Measurements from ENCODE around the gene KCNJ3. TPM values are rescaled to one million over a fixed set of nuclear protein-coding genes. Genes with fewer than 3 reads are reported as not detected.

KCNJ3 gene
- total RNA-seq, 3 donors from 2014 or later = 0.29 to 0.54 (median 0.38) TPM

DNA sequence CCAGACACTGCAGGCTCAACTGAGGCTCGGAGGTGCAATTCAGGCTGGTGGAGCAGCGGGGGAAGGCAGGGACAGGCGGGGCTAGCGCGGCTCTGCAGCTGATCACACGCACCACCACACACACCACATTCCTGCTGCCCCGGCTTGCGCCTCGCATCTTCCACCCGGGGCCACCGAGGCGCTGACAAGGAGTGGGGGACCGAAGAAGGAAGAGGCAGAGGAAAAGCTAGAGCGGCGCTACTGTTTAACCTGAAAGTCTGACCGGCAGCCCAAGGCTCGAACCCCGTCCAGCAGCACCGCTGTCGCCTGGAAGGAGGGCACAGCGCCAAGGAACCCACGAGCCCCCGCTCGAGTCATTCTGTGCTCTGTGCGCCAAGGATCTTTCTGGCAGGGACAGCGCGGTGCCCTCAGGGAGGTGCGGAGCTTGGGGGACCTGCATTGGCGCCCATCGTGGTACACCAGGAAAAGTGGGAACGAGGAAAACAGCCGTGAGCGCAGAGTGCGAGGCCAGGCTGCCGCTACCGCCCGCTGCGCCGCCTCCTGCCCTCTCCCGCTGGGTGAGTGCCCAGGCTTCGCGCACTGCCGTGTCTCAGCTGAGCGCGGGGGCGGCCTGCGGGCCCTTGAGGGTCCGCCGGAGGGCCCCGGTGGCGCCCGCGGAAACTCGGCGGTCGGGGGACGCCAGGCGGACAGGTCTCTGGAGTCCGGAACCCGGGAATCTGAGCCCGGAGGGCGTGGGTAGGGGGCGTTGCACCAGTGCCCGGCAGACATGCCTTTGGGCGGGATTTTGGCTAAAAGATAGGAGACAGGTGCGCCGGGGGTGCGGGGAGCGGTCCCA lies 860 bp upstream of the KCNJ3 start:
- Histone ChIP-seq H3K9me3 (no peaks in the 10 kb centered on the region), H3K36me3 (ENCODE audit: low read depth) (no peaks in the 10 kb centered on the region), H3K4me1 (ENCODE audit: low read depth) (peaks cover 20% of the 10 kb centered on the region), H3K4me3 (no peak overlapping the region)
- peak; percentile 78 for ATAC-seq
- intact Hi-C loops (cut with DNase I, micrococcal nuclease) = no loop called here
- DNase-seq = peak in 2 of 3 donors; percentile 47 to 51
- TF ChIP-seq, protein P1, sequence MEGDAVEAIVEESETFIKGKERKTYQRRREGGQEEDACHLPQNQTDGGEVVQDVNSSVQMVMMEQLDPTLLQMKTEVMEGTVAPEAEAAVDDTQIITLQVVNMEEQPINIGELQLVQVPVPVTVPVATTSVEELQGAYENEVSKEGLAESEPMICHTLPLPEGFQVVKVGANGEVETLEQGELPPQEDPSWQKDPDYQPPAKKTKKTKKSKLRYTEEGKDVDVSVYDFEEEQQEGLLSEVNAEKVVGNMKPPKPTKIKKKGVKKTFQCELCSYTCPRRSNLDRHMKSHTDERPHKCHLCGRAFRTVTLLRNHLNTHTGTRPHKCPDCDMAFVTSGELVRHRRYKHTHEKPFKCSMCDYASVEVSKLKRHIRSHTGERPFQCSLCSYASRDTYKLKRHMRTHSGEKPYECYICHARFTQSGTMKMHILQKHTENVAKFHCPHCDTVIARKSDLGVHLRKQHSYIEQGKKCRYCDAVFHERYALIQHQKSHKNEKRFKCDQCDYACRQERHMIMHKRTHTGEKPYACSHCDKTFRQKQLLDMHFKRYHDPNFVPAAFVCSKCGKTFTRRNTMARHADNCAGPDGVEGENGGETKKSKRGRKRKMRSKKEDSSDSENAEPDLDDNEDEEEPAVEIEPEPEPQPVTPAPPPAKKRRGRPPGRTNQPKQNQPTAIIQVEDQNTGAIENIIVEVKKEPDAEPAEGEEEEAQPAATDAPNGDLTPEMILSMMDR (IDR thresholded peaks at IDR 0.05) = no peak

DNA sequence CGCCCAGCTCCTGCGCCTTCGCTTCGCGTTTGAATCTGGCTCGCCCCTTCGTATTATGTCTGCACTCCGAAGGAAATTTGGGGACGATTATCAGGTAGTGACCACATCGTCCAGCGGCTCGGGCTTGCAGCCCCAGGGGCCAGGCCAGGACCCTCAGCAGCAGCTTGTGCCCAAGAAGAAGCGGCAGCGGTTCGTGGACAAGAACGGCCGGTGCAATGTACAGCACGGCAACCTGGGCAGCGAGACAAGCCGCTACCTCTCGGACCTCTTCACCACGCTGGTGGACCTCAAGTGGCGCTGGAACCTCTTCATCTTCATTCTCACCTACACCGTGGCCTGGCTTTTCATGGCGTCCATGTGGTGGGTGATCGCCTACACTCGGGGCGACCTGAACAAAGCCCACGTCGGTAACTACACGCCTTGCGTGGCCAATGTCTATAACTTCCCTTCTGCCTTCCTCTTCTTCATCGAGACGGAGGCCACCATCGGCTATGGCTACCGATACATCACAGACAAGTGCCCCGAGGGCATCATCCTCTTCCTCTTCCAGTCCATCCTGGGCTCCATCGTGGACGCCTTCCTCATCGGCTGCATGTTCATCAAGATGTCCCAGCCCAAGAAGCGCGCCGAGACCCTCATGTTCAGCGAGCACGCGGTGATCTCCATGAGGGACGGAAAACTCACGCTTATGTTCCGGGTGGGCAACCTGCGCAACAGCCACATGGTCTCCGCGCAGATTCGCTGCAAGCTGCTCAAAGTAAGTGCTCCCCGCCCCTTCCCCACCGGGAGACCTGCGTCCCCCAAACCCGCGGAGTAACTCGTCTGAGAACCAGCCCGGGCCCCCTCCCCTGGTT lies 453 bp downstream of the KCNJ3 start:
- Histone ChIP-seq H3K4me1 (ENCODE audit: low read depth) (peaks cover 20% of the 10 kb centered on the region), H3K36me3 (ENCODE audit: low read depth) (no peaks in the 10 kb centered on the region), H3K9me3 (no peaks in the 10 kb centered on the region), H3K4me3 (no peak overlapping the region)
- peak in 1 of 3 donors; percentile 39 for DNase-seq
- TF ChIP-seq, protein P1 (IDR thresholded peaks at IDR 0.05) = no peak
- intact Hi-C loops (cut with DNase I, micrococcal nuclease) = no loop called here
- peak; percentile 15 for ATAC-seq

DNA sequence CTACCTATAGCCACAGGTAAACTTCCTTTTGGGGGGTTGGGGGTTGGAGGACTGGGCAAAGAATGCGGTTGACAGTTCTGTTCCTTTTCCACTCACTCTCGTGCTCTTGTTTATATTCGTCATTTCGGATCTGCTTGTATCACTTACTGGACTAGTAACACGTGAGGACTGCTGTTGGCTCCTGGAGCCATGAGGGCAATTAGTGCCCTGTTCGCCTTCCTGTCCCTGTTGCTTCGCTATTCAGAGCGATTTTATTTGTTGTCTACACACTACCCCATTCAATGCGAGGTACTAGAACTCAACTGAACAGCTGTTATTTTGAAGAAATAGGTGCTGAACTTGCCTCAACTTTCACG lies 1.1 kb downstream of the KCNJ3 start:
- Histone ChIP-seq H3K4me3 (no peak overlapping the region), H3K4me1 (ENCODE audit: low read depth) (peaks cover 20% of the 10 kb centered on the region), H3K36me3 (ENCODE audit: low read depth) (no peaks in the 10 kb centered on the region), H3K9me3 (no peaks in the 10 kb centered on the region)
- ATAC-seq (no peak), DNase-seq (no peak)
- intact Hi-C loops (cut with DNase I, micrococcal nuclease) = no loop called here
- TF ChIP-seq, protein P1 (IDR thresholded peaks at IDR 0.05) = no peak

DNA sequence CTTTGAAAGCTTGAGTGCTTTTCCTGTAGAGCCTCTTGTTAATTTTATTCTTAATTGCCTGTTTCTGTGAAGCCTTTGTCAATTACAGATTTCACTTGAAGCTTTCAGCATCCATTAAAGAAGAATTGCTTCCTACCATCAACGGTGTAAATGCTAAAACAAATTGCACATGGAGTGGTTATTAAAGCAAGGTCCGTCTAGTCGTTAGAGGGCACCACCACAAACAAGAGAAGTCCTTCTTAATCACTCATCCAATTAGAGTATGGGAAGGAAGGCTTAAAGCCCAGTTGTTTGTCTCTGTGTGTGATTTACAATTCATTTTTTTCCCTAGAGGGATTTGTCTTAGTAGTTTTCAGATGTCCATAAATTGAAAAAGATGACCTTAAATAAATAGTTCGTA lies 1.6 kb downstream of the KCNJ3 start:
- intact Hi-C loops (cut with DNase I, micrococcal nuclease) = no loop called here
- Histone ChIP-seq H3K9me3 (no peaks in the 10 kb centered on the region), H3K4me3 (no peak overlapping the region), H3K4me1 (ENCODE audit: low read depth) (peaks cover 20% of the 10 kb centered on the region), H3K36me3 (ENCODE audit: low read depth) (no peaks in the 10 kb centered on the region)
- ATAC-seq = no peak
- no peak for DNase-seq
- TF ChIP-seq, protein P1 (IDR thresholded peaks at IDR 0.05) = no peak

DNA sequence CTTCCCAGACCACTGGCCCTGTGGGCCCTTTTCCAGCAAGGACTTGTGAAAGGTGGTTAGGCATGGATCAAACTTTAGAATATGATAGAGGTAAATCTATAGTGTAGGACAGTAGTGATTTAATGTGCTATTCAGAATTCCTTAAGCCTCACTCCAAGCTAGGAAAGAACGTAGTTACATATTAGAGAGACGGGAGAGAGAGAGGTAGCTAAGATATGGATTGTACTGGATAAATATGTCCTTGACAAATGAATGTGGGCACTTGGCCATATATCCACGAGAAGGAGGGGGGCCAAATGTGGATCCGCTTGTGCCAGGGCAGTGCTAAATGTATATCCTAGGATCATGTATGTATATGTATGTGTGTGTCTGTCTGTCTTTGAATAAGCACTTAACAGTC lies 6.5 kb downstream of the KCNJ3 start:
- Histone ChIP-seq H3K9me3 (no peaks in the 10 kb centered on the region), H3K4me3 (no peak overlapping the region), H3K4me1 (ENCODE audit: low read depth) (no peaks in the 10 kb centered on the region), H3K36me3 (ENCODE audit: low read depth) (no peaks in the 10 kb centered on the region)
- TF ChIP-seq, protein P1 (IDR thresholded peaks at IDR 0.05) = no peak
- intact Hi-C loops (cut with DNase I, micrococcal nuclease) = no loop called here
- DNase-seq = no peak
- no peak for ATAC-seq

All from mucosa of descending colon (tissue), 3 donors.